ENCODE data around the gene S1PR1.

- TF ChIP-seq CTCF (IDR thresholded peaks at IDR 0.05) (no peak), POLR2A (IDR thresholded peaks at IDR 0.05) (no peak), EP300 (IDR thresholded peaks at IDR 0.05) (no peak), POLR2AphosphoS5 (IDR thresholded peaks at IDR 0.05) (no peak)
Observed at GRCh38 chr1:101200513-101200912, 36.3 kb upstream of the S1PR1 start.

Data from suprapubic skin (tissue), 4 donors.